Endometrial microvascular endothelial cells (primary cell): Measurements from ENCODE around the gene WDR46. TPM values are rescaled to one million over a fixed set of nuclear protein-coding genes. Genes with fewer than 3 reads are reported as not detected.

Source experiments
- in situ Hi-C: cut with HindIII; loops from 2 replicates; pipeline ENCODE4 v1.10.0; 2017; ENCODE audit warnings: low sequenced_read_pairs, low pct_unique_long_range_greater_than_20kb; ENCODE audit errors: inconsistent ontology term
- total RNA-seq: library from RNA; depleted of rRNA; stranded (reverse); fragments of >200 nt; gene quantifications from one replicate; pipeline ENCODE4 v1.2.3, GENCODE V29; 2015; ENCODE audit errors: inconsistent ontology term

The WDR46 gene
- 75.1 TPM for total RNA-seq

GRCh38 chr6:33288921-33289783, at the start of gene WDR46, which contains the start of gene PFDN6:
TSS of gene WDR46 (minus strand) at chr6:33289239. CDS start at chr6:33289170, 69 bp downstream.
TSS of gene PFDN6 (plus strand) at chr6:33289601. CDS start at chr6:33289857, 256 bp downstream.
- in situ Hi-C loops: no loop called here

DNA sequence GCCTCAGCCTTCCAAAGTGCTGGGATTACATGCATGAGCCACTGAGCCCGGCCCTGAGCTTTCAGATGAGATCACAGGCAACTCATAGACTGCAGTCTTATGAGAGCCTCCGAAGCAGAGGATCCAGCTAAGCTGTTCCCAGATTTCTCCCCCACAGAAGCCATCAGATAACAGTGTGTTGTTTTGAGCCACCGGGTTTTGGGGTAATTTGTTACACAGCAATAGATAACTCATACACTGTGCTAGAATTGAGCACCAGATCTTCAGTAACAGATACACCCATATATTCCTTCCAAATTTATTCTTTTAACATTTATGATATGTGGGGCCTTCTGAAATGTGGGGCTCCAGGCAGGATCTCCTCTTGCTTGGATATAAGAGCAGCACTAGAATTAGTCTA, 47.5 kb upstream of the WDR46 start:
- in situ Hi-C loops: no loop called here

DNA sequence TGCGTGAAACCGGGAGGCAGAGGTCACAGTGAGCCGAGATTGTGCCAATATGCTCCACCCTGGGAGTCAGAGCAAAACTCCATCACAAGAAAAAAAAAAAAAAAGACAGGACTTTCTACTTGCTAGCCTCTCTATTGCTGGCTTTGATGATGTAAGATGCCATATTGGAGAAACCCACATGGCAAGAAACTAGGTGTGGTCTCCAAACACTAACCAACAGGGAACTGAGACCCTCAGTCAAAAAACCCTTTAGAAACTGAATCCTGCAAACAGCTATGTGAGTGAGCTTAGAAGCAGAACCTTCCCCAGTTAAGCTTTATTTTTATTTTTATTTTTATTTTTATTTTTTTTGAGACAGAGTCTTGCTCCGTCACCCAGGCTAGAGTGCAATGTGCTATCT, 46.9 kb upstream of the WDR46 start:
- in situ Hi-C loops: no loop called here

DNA sequence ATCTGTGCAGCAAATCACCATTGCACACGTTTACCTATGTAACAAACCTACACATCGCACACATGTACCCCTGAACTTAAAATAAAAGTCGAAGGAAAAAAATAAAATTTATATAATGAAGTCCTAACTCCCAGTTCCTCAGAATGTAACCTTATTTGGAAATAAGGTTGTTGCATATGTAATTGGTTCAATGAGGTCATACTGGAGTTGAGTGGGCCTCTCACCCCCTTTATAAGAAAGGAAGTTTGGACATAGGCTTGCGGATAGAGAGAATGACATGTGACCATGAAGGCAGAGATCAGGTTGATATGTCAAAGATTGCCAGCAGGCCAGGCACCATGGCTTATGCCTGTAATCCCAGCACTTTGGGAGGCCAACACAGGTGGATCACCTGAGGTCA, 44.6 kb upstream of the WDR46 start:
- in situ Hi-C loops: no loop called here

DNA sequence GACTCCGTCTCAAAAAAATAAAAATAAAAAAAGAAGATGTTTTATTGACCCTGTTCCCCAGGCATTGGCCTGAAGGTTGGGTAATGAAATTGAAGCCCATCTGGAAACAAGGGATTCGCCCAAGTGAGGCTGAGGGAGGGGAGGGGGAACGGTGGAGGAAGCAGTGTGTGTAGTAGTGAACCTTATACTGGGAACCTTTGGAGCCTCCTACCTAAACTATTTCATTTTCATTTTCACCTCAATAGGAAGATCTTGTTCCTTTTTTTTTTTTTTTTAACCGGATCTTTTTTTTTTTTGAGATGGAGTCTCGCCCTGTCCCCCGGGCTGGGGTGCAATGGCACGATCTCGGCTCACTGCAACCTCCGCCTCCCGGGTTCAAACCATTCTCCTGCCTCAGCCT, 41.7 kb upstream of the WDR46 start:
- in situ Hi-C loops: no loop called here

DNA sequence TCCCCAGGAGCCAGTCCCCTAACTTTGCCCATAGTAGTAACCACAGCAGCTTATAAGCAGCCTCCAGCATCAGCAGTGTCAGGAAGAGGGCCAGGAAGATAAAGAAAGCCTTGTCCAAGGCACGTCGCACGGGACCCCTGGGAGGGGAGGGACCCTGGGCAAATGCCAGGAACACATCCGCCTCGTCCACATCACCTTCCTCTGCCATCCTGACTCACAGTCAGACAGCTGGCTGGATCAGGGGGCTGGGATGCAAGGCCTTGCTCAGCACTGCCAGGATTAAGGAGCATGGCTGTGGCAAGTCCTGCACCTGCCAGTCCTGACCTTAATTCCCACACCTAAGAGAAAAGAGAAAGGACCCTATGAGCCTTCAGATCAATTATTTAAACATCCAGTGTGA, 40.0 kb upstream of the WDR46 start:
- in situ Hi-C loops: no loop called here

DNA sequence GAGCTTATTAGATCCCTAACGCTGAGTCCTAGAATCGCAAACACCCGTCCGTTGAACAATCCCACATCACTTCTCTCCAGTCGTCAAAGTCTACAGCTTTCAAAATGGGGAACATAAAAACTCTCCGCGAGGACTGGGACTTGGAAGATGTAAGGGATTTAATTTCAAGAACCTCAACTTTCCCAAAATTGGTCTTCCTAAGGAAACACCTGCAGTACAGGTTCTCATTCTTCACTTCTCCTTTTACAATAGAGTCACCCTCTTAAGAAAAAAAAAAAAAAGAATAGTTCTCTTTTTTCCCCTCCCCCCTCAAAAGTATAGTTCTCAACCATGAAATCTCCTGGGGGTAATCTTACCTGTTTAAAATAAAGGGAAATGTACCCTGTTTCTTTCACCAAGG, 35.1 kb upstream of the WDR46 start:
- in situ Hi-C loops: no loop called here

GRCh38 chr6:33323623-33323948, 34.5 kb upstream of the WDR46 start:
- in situ Hi-C loops: no loop called here

DNA sequence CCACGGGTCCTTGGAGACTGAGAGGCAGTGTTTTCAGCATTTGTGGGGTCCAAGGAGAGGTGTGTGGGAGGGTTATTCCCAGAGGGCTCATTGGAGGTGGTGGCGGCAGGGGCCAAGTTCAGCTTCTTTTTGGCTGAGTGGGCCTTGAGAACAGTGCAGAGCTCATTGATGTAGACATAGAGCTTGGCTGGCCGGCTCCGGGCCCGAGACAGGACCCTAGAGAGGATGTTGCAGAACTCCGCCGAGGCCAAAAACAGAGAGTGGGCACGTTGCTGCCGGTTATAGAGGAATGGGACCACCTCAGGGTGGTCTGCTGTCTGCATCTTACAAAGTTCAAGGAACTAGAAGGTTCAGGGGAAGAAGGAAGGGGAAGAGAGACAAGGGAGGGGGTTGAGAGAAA, 32.2 kb upstream of the WDR46 start:
- in situ Hi-C loops: no loop called here

GRCh38 chr6:33320315-33321181, 31.5 kb upstream of the WDR46 start:
- in situ Hi-C loops: no loop called here

DNA sequence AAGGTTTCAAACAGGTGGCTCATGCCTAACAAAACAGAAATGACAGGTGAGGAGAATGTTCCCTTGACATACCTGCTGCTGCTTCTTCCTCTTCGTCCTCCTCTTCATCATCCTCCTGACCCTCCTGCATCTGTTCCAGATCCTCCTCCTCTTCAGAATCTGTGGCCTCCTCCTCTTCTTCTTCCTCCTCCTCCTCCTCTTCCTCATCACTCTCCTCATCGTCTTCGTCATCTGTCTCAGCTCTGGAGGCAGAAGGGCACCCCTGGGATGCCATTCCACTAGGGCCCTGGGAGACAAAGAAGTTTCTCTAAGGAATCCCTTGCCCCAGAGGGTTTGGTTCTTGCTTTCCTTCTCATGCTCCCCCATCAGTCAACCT, 30.9 kb upstream of the WDR46 start:
- in situ Hi-C loops: no loop called here

DNA sequence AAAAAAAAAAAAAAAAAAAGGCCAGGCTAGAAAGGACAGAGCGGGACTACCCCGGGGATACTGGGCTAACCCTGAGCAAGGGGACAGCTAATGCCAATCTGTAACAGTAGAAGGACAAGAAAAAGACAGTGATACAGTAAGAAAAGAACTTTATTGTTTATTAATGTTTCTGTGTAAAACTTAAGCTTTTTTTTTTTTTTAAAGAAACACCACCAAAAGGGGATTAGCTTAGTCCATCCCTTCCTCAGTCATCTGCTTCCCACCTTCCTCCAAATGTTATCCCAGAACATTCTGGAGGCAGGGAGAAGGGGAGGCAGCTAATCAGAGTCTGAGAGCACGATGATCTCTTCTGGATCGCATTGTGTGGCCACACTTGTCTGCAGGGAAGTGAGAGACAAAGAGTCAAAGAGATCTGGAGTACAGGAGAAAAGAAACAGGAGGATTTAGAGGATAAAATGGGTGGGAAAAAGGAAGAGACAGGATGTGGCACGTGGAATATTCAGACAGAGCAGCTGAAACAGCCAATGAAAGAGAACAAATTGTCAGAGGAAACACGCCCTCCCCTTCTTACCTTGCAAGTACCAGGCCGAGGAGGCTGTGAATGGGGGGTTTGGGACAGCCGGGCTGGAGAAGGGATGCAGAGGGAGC, 29.5 kb upstream of the WDR46 start:
- in situ Hi-C loops: no loop called here

- in situ Hi-C loops: no loop called here
Measured at GRCh38 chr6:33317669-33318425, 28.8 kb upstream of the WDR46 start, which contains the start of gene ZBTB22. TSS of gene ZBTB22 (minus strand) at chr6:33317744. CDS start at chr6:33316916, 828 bp downstream.

GRCh38 chr6:33317419-33317668, 28.3 kb upstream of the WDR46 start:
- in situ Hi-C loops: no loop called here

GRCh38 chr6:33316603-33317418, 27.8 kb upstream of the WDR46 start:
- in situ Hi-C loops: no loop called here

DNA sequence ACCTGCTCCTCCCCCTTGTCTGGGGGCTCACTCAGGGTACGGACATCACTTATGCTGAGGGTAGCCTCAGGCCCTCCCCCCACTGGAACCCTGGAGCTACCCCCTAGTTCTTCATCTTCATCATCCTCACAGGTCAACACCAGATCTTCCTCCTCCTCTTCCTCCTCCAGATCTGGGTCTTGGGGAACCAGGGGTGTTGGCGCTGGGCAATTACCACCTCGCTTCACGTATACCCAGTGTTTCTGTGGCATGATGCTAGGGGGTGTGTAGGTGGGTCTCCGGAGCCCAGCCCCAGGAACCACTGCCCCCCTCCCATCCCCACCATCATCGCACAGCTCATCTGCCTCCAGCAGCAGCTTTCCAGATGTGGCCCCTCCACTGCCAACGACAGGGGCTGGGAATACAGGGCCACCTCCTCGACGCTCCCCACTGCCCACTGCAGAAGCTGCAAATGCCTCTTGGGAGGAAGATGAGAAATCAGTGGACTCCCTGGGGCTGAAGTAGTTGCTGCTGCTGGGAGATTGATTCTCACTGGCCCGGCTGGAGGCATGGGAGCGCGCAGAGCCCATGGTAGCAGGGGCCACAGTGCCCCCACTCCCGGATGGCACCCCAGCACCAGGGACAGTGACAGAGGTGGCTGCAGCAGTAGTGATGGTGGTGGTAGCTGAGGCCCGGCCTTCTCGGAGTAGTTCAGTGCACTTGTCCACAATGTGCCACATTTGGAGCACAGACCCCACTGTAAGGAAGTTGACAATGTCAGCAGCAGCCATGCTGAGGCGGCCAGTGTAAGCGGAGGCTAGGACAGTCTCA, 27.0 kb upstream of the WDR46 start:
- in situ Hi-C loops: no loop called here

DNA sequence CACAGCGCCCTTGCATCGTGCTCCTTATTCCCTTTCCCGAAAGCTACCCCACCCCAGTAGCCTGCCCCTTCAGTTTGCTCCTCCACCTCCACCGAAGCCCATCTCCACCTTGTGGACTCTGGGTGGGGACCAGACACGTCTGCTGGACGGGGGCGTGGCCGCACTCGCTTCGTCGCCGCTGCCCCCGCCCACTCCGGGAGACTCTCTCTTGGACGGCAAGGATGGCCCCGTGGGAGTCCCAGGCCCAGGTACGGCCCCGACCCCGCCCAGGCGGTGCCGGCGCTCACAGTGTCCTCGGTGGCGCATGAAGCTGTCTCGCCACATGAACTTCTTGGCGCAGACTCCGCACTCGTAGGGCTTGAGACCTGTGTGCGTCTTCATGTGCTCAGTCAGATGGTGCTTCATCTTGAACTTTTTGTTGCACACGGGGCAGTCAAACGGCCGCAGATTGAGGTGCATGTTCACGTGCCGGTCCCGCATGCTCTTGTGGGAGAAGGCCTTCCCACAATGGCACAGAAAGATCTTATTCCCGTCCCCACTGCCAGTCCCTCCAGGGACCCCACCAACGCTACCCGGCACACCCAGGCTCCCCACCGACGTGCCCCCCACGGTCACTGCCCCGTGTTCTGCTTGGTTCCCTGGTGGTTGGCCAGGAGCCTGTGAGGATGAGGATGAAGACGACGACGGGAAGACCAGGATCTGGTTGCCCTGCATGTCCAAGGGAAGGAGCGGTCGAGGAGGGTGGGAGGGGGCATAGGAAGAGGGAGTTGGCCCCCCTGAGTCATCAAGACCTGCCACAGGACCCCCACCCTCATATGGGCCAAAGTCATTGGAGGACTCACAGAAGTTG, 26.1 kb upstream of the WDR46 start:
- in situ Hi-C loops: no loop called here
